Measurements from ENCODE around the gene CARD9.

- TF ChIP-seq POLR2A (IDR thresholded peaks at IDR 0.05) (no peak), CTCF (IDR thresholded peaks at IDR 0.05) (no peak)
These were observed 13.4 kb downstream of the CARD9 start for GRCh38 chr9:136359774-136360718.
